HepG2 (cell line): ENCODE results near the gene SOX12. TPM values are rescaled to one million over a fixed set of nuclear protein-coding genes. Genes with fewer than 3 reads are reported as not detected.
A peak's percentile ranks its signal among the peaks of the same experiment; 100 is the strongest.

ENCODE experiments used
- ASH2L ChIP-seq: fragments of 300-600, 200-600 bp; sonication (generic); IDR thresholded peaks from 2 replicates; pipeline ENCODE4 v1.7.0; 2017; ENCODE audit warnings: low read depth, mild to moderate bottlenecking, moderate library complexity, mixed read lengths, low read length; ENCODE audit not compliant: insufficient read length
- BHLHE40 ChIP-seq: IDR thresholded peaks from 2 replicates; pipeline ENCODE4 v1.6.1; 2011; ENCODE audit warnings: low read length, improper control_type of control experiment
- FOXA1 ChIP-seq, 2 experiments: fragments of 450-650 bp in 1 of 2; sonication (generic) in 1 of 2; formaldehyde crosslinking in 1 of 2; IDR thresholded peaks; 2 replicates each; pipeline versions ENCODE4 v1.4.0 to v1.6.1; 2016 to 2020; ENCODE audit warnings: missing genetic modification reagents in 1 of 2
- GATAD1 ChIP-seq: IDR thresholded peaks from 2 replicates; pipeline ENCODE4 v1.6.1; 2016; ENCODE audit warnings: missing genetic modification reagents, missing compliant biosample characterization
- HOXA3 ChIP-seq: sonication (generic); formaldehyde crosslinking; IDR thresholded peaks from 2 replicates; pipeline ENCODE4 v1.5.0; 2020; ENCODE audit warnings: missing genetic modification reagents
- KDM1A ChIP-seq: IDR thresholded peaks from 2 replicates; pipeline ENCODE4 v1.6.1; 2016; ENCODE audit warnings: missing compliant biosample characterization
- NR2F6 ChIP-seq, 2 experiments: IDR thresholded peaks; 2 replicates each; pipeline ENCODE4 v1.6.1; 2016; ENCODE audit warnings: antibody characterized with exemption in 1 of 2, mild to moderate bottlenecking in 1 of 2
- SOX13 ChIP-seq, 3 experiments: fragments of 450-650 bp in 1 of 3; sonication (generic) in 1 of 3; formaldehyde crosslinking in 1 of 3; IDR thresholded peaks in 2 of 3; conservative IDR thresholded peaks in 1 of 3; 2 replicates each; pipeline versions ENCODE4 v1.5.0 to v1.6.1; 2016 to 2020; ENCODE audit warnings: antibody characterized with exemption in 1 of 3, mild to moderate bottlenecking in 1 of 3, missing compliant biosample characterization in 1 of 3, missing genetic modification reagents in 1 of 3, moderate library complexity in 1 of 3
- ZNF253 ChIP-seq: sonication (generic); formaldehyde crosslinking; IDR thresholded peaks from 2 replicates; pipeline ENCODE4 v1.8.0; 2022; ENCODE audit warnings: mild to moderate bottlenecking, missing genetic modification reagents, borderline replicate concordance
- ZNF33B ChIP-seq: sonication (generic); formaldehyde crosslinking; IDR thresholded peaks from 2 replicates; pipeline ENCODE4 v1.5.1; 2020; ENCODE audit warnings: mild to moderate bottlenecking, missing genetic modification reagents
- ZNF567 ChIP-seq: sonication (generic); formaldehyde crosslinking; IDR thresholded peaks from 2 replicates; pipeline ENCODE4 v1.8.1; 2023; ENCODE audit warnings: mild to moderate bottlenecking, missing genetic modification reagents, borderline replicate concordance
- ZNF766 ChIP-seq: sonication (generic); formaldehyde crosslinking; IDR thresholded peaks from 2 replicates; pipeline ENCODE4 v1.5.0; 2020; ENCODE audit warnings: missing genetic modification reagents, borderline replicate concordance
- polyA plus RNA-seq, 8 experiments: library from polyadenylated mRNA; depleted of rRNA in 3 of 8; stranded (reverse) in 7 of 8; unstranded in 1 of 8; fragments of >200 nt; fragmentation: Illumina TruSeq in 4 of 8; extraction: Trizol in 4 of 8; gene quantifications; 2 replicates each; pipeline versions ENCODE4 v1.2.1 to v1.2.3, GENCODE V29; 2011 to 2016; ENCODE audit warnings: low read depth in 4 of 8, missing spikeins in 1 of 8, mixed read lengths in 1 of 8; ENCODE audit not compliant: insufficient read depth in 1 of 8
- total RNA-seq, 5 experiments: library from RNA; depleted of rRNA; stranded (reverse); fragments of >200 nt; fragmentation: Illumina TruSeq; extraction: Trizol; gene quantifications; 2 replicates each; pipeline ENCODE4 v1.2.3, GENCODE V29; 2016; ENCODE audit warnings: low read depth in 1 of 5
- TF ChIP-seq, protein P1 (sequence below): sonication (generic); formaldehyde crosslinking; IDR thresholded peaks from 2 replicates; pipeline ENCODE4 v1.5.0; 2020; ENCODE audit warnings: missing genetic modification reagents
- TF ChIP-seq, protein P2 (sequence below): IDR thresholded peaks from 2 replicates; pipeline ENCODE4 v1.6.1; 2016; ENCODE audit warnings: low read depth, missing genetic modification reagents, missing compliant biosample characterization
- TF ChIP-seq, protein P3 (sequence below): sonication (generic); formaldehyde crosslinking; IDR thresholded peaks from 2 replicates; pipeline ENCODE4 v1.8.1; 2023; ENCODE audit warnings: mild to moderate bottlenecking, missing genetic modification reagents
- TF ChIP-seq, protein P4 (sequence below): sonication (generic); formaldehyde crosslinking; IDR thresholded peaks from 2 replicates; pipeline ENCODE4 v1.4.0; 2020; ENCODE audit warnings: missing genetic modification reagents, borderline replicate concordance

The SOX12 gene
- total and polyA plus RNA-seq, 2 of the 13 experiments (the other 11 are each of a cell fraction or from before 2014, with no cell fraction given): 10.0 to 18.7 TPM

DNA sequence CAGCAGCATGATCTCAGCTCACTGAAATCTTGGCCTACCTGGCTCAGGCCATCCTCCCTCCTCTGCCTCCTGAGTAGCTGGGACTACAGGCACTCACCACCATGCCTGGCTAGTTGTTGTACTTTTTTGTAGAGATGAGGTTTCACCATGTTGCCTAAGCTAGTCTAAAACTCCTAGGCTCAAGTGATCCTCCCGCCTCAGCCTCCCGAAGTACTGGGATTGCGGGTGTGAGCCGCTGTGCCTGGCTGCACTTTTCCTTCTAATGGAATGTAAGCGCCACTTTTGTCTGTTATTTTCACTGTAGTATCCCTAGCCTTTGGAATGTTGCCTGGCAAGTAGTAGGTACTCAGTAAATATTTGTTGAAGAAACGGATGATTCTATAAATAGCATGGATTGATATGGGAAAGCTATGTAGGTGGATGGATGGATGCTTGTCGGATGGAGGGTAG, 44.8 kb downstream of the SOX12 start (continued):
- TF ChIP-seq HOXA3 (no peak; the same call in 1 of the 2 replicates), ASH2L (peak; percentile 42), KDM1A (CRISPR knock-in tag) (peak; percentile 89; the same call in 1 of the 2 replicates), FOXA1 (IDR thresholded peaks at IDR 0.05) (peak; percentile 70), FOXA1 (CRISPR knock-in tag; IDR thresholded peaks at IDR 0.05) (peak; percentile 68), BHLHE40 (no peak), ZNF766 (CRISPR knock-in tag) (no peak), ZNF33B (CRISPR knock-in tag) (peak; percentile 68; the same call in 1 of the 2 replicates), ZNF253 (CRISPR knock-in tag) (no peak), NR2F6 (IDR thresholded peaks at IDR 0.05) (no peak), NR2F6 (CRISPR knock-in tag; IDR thresholded peaks at IDR 0.05) (0 out of 2 replicates have a peak, but pooled peaks have one; percentile 40), SOX13 (IDR thresholded peaks at IDR 0.05) (no peak), SOX13 (CRISPR knock-in tag; conservative IDR thresholded peaks at IDR 0.05 in 1 of 2, IDR thresholded peaks at IDR 0.05 in 1 of 2) (peak in 1 of 2 experiments; percentile 73; a peak in 2 of 4 replicates), ZNF567 (no peak), GATAD1 (CRISPR knock-in tag) (peak; percentile 21; the same call in 1 of the 2 replicates)
- TF ChIP-seq, protein P1, sequence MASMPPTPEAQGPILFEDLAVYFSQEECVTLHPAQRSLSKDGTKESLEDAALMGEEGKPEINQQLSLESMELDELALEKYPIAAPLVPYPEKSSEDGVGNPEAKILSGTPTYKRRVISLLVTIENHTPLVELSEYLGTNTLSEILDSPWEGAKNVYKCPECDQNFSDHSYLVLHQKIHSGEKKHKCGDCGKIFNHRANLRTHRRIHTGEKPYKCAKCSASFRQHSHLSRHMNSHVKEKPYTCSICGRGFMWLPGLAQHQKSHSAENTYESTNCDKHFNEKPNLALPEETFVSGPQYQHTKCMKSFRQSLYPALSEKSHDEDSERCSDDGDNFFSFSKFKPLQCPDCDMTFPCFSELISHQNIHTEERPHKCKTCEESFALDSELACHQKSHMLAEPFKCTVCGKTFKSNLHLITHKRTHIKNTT (CRISPR knock-in tag): no peak
- TF ChIP-seq, protein P2, sequence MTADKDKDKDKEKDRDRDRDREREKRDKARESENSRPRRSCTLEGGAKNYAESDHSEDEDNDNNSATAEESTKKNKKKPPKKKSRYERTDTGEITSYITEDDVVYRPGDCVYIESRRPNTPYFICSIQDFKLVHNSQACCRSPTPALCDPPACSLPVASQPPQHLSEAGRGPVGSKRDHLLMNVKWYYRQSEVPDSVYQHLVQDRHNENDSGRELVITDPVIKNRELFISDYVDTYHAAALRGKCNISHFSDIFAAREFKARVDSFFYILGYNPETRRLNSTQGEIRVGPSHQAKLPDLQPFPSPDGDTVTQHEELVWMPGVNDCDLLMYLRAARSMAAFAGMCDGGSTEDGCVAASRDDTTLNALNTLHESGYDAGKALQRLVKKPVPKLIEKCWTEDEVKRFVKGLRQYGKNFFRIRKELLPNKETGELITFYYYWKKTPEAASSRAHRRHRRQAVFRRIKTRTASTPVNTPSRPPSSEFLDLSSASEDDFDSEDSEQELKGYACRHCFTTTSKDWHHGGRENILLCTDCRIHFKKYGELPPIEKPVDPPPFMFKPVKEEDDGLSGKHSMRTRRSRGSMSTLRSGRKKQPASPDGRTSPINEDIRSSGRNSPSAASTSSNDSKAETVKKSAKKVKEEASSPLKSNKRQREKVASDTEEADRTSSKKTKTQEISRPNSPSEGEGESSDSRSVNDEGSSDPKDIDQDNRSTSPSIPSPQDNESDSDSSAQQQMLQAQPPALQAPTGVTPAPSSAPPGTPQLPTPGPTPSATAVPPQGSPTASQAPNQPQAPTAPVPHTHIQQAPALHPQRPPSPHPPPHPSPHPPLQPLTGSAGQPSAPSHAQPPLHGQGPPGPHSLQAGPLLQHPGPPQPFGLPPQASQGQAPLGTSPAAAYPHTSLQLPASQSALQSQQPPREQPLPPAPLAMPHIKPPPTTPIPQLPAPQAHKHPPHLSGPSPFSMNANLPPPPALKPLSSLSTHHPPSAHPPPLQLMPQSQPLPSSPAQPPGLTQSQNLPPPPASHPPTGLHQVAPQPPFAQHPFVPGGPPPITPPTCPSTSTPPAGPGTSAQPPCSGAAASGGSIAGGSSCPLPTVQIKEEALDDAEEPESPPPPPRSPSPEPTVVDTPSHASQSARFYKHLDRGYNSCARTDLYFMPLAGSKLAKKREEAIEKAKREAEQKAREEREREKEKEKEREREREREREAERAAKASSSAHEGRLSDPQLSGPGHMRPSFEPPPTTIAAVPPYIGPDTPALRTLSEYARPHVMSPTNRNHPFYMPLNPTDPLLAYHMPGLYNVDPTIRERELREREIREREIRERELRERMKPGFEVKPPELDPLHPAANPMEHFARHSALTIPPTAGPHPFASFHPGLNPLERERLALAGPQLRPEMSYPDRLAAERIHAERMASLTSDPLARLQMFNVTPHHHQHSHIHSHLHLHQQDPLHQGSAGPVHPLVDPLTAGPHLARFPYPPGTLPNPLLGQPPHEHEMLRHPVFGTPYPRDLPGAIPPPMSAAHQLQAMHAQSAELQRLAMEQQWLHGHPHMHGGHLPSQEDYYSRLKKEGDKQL: peak; percentile 36; the same call in 1 of the 2 replicates
- TF ChIP-seq, protein P3, sequence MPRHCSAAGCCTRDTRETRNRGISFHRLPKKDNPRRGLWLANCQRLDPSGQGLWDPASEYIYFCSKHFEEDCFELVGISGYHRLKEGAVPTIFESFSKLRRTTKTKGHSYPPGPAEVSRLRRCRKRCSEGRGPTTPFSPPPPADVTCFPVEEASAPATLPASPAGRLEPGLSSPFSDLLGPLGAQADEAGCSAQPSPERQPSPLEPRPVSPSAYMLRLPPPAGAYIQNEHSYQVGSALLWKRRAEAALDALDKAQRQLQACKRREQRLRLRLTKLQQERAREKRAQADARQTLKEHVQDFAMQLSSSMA (CRISPR knock-in tag): no peak; the same call in 1 of the 2 replicates
- TF ChIP-seq, protein P4, sequence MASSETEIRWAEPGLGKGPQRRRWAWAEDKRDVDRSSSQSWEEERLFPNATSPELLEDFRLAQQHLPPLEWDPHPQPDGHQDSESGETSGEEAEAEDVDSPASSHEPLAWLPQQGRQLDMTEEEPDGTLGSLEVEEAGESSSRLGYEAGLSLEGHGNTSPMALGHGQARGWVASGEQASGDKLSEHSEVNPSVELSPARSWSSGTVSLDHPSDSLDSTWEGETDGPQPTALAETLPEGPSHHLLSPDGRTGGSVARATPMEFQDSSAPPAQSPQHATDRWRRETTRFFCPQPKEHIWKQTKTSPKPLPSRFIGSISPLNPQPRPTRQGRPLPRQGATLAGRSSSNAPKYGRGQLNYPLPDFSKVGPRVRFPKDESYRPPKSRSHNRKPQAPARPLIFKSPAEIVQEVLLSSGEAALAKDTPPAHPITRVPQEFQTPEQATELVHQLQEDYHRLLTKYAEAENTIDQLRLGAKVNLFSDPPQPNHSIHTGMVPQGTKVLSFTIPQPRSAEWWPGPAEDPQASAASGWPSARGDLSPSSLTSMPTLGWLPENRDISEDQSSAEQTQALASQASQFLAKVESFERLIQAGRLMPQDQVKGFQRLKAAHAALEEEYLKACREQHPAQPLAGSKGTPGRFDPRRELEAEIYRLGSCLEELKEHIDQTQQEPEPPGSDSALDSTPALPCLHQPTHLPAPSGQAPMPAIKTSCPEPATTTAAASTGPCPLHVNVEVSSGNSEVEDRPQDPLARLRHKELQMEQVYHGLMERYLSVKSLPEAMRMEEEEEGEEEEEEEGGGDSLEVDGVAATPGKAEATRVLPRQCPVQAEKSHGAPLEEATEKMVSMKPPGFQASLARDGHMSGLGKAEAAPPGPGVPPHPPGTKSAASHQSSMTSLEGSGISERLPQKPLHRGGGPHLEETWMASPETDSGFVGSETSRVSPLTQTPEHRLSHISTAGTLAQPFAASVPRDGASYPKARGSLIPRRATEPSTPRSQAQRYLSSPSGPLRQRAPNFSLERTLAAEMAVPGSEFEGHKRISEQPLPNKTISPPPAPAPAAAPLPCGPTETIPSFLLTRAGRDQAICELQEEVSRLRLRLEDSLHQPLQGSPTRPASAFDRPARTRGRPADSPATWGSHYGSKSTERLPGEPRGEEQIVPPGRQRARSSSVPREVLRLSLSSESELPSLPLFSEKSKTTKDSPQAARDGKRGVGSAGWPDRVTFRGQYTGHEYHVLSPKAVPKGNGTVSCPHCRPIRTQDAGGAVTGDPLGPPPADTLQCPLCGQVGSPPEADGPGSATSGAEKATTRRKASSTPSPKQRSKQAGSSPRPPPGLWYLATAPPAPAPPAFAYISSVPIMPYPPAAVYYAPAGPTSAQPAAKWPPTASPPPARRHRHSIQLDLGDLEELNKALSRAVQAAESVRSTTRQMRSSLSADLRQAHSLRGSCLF: no peak
